Measurements from ENCODE around the gene FGFR2.

The FGFR2 gene

GRCh38 chr10:121459279-121459621 lies 139.0 kb downstream of the FGFR2 start:
- no peak for DNase-seq (ENCODE audit: low read depth in 1 of 2, low spot score in 1 of 2)

GRCh38 chr10:121457729-121458128 lies 140.5 kb downstream of the FGFR2 start:
- no peak for DNase-seq (ENCODE audit: low read depth in 1 of 2, low spot score in 1 of 2)

DNA sequence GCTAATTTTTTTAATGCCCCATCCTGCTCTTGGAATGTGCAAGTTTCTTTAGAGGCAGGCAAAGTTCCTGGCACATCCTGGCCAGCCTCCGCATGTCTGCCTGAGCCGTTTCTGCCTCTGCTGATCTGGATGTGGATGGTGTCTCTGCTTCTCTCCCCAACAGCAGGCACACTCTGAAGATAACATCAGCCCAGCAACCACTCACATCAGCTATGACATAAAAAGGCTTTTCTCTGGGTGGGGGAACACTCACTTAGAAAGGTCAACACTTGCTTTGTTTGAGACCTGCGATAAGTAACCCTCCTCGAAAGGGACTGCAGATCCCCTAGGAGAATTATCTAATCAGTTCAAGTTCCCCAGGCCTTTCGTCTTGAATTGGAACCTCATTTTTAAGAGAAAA lies 142.9 kb downstream of the FGFR2 start:
- DNase-seq (ENCODE audit: low read depth in 1 of 2, low spot score in 1 of 2): no peak

DNA sequence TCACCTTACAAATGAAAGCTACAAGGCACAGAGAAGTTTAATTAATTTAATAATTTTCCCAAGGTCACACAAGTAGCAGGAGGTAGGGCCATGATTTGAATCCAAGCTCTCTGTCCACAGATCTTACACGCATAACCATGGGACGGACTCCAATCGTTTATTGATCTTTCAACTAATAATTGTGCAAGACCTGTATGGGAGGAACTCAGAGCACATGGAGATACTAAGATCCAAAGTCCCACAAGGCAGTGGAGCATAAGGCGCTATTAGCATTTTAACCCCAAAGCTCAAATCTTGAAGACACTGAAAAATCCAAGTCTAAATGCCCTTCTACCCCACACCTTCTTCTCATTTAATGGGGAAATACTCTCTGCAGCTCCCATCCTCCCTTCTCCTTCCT lies 143.5 kb downstream of the FGFR2 start:
- no peak for DNase-seq (ENCODE audit: low read depth in 1 of 2, low spot score in 1 of 2)

- DNase-seq (ENCODE audit: low read depth in 1 of 2, low spot score in 1 of 2): no peak
Measured at GRCh38 chr10:121453160-121453559, 145.1 kb downstream of the FGFR2 start.

DNA sequence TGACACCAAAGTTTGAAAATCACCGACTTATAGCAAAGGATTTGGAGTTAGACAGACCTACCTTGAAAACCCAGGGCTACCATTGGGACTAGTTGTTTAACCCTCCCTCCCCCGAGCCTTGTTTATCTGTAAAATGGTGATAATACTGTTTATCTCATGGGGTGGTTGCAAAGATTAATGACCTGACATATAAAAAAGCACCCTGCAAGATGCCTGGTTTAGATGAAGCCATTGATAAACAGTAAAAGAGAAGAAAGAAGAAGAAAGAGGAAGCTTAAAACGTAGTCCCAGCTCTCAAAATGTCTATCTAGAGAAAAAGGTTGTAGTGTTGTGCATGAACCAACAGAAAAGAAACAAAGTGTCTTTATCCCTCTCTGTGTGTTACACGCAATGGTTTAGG lies 145.7 kb downstream of the FGFR2 start:
- DNase-seq (ENCODE audit: low read depth in 1 of 2, low spot score in 1 of 2): no peak

GRCh38 chr10:121450247-121450646 lies 148.0 kb downstream of the FGFR2 start:
- DNase-seq (ENCODE audit: low read depth in 1 of 2, low spot score in 1 of 2): no peak

DNA sequence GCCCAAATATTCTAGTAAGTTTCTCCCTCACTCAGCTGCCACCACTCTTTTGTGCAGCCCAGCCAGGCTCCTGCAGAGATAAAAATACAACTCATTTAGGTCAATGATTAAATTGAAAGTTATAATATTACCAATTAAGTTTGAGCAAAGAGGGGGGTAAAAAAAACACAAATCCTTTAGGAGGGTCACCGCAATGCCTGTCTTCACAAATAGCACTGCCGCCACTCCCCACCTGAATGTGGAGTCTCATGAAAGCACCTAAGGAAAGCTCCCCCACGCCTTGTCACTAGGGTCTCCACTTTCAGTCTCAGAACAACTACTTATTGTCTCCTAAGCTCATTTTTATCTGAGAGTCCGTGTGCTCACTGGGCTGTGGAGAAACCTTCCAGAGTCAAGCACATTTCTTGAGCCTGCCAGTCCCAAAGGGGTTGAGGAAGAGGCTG lies 148.7 kb downstream of the FGFR2 start:
- DNase-seq (ENCODE audit: low read depth in 1 of 2, low spot score in 1 of 2): no peak

DNA sequence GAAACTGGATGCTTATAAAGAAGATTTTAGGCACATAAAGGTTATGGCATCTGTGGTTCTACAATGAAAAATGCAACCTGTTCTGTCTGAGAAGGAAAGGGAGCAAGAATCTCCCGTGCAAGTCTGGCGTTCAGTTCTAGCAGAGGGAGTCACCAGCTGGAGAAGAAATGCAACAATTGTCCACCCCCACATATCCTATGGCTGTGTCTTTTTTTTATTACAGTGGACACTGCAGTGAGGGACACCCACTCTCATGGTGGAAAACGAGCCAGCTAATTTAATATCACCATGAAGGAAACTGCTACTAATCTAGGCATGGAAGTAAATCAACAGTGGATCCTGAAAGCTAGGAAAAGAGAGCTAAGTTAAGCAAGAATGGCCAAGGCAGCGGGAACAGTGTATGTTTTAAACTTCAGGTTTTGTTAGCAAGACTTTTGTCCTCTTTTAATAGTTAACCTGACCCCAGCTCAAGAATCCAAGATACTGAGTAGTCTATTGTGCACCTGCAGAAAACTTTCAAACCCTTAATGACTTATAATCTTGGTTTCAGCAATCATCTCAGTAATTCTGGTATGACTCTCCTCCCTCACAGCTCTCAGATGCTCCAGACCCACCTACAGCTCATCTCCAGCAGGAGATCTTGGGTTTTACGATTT lies 149.3 kb downstream of the FGFR2 start:
- no peak for DNase-seq (ENCODE audit: low read depth in 1 of 2, low spot score in 1 of 2)

- no peak for DNase-seq (ENCODE audit: low read depth in 1 of 2, low spot score in 1 of 2)
Measured at GRCh38 chr10:121444520-121445165, 153.6 kb downstream of the FGFR2 start.

GRCh38 chr10:121442086-121442935 lies 155.9 kb downstream of the FGFR2 start:
- DNase-seq (ENCODE audit: low read depth in 1 of 2, low spot score in 1 of 2): no peak

GRCh38 chr10:121440461-121440860 lies 157.8 kb downstream of the FGFR2 start:
- no peak for DNase-seq (ENCODE audit: low read depth in 1 of 2, low spot score in 1 of 2)

- no peak for DNase-seq (ENCODE audit: low read depth in 1 of 2, low spot score in 1 of 2)
Measured at GRCh38 chr10:121438333-121438732, 159.9 kb downstream of the FGFR2 start.

DNA sequence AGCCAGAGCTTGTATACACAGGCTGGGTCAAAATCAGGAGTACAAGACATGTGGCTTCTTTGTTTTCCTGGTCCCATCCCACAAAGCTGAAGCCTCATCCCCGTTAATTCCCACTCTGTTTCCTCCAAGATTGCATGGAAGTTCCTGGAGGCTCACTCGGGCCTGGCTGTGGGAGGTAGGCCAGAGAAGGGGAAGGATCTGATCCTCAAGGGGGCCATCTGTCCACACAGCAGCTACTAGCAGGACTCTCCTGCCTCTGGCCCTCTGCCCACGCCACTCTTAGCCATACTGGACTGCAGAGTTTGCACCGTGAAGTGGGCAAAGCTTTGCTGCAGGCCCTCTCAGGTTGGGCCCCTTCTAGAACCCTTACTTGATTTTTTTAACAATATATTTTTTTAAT lies 160.6 kb downstream of the FGFR2 start:
- no peak for DNase-seq (ENCODE audit: low read depth in 1 of 2, low spot score in 1 of 2)

GRCh38 chr10:121436630-121437341 lies 161.5 kb downstream of the FGFR2 start:
- no peak for DNase-seq (ENCODE audit: low read depth in 1 of 2, low spot score in 1 of 2)

- DNase-seq (ENCODE audit: low read depth in 1 of 2, low spot score in 1 of 2): no peak
Measured at GRCh38 chr10:121436281-121436629, 162.0 kb downstream of the FGFR2 start.

- DNase-seq (ENCODE audit: low read depth in 1 of 2, low spot score in 1 of 2): no peak
Measured at GRCh38 chr10:121435099-121435875, 163.0 kb downstream of the FGFR2 start.

DNA sequence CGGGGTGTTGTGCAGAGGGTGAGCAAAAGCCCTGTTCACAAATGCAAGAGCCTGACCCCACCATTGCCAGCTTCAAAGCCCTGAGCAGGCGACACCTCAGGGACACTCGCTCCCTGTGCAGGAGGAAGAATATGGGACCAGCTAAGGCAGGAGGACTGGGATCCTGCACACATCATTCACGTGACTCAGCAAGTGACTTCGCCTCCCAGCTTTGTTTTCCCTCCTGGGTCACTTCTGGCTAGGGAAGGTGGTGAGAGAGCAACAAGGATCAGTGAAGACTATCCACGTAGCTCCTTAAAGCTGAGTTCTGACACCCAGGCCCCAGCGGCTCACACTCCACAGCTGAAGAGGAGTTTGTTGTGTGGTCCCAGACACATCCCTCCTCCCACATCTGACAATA lies 164.3 kb downstream of the FGFR2 start:
- no peak for DNase-seq (ENCODE audit: low read depth in 1 of 2, low spot score in 1 of 2)

DNA sequence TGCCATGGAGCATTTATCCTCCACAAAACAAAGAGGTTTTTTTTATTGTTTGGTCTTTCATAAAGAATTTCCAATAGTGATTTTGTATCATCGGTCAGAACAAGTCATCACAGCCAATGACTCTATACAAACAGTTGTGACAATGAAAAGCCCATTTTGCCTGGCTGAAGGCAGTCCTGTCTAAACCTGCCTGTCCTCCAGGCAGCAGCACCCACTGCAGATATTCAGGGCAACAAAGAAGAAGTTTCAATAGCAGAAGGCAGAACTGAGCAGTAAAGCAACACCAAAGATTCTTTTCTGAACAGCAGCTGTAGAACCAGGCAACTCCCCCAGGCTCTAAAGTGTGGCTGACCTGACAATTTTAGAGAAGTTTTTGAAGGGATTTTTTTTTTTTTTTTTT lies 169.4 kb downstream of the FGFR2 start:
- no peak for DNase-seq (ENCODE audit: low read depth in 1 of 2, low spot score in 1 of 2)
